IPS DF 19.7 (cell line): ENCODE results near the gene TCF23.
"Not testable (repeated sequence)": the region's sequence is repeated elsewhere in the genome, so short reads cannot be mapped to it uniquely, and the experiment has no call there.

Experiments
- DNase-seq: peaks from one replicate; pipeline ENCODE4 v3.0.0-alpha.2; 2013; ENCODE audit warnings: low read depth, low spot score

Gene TCF23

GRCh38 chr2:27148801-27149439, at the start of gene TCF23:
Gene TCF23 (plus strand): TSS chr2:27149004. CDS start chr2:27149134, 130 bp downstream.
- no peak for DNase-seq

- no peak for DNase-seq
These were observed 49.4 kb upstream of the TCF23 start for GRCh38 chr2:27099334-27099955.

GRCh38 chr2:27100036-27100435, 48.8 kb upstream of the TCF23 start:
- no peak for DNase-seq

- DNase-seq = no peak
These were observed 46.5 kb upstream of the TCF23 start for GRCh38 chr2:27102329-27102728.

GRCh38 chr2:27105981-27106380, 42.8 kb upstream of the TCF23 start:
- DNase-seq = no peak

- DNase-seq = no peak
These were observed 40.6 kb upstream of the TCF23 start for GRCh38 chr2:27108221-27108620.

GRCh38 chr2:27109083-27109482, 39.7 kb upstream of the TCF23 start:
- DNase-seq = no peak

GRCh38 chr2:27110603-27111352, 38.0 kb upstream of the TCF23 start:
- not testable (repeated sequence) for DNase-seq

- DNase-seq = not testable (repeated sequence)
These were observed 37.3 kb upstream of the TCF23 start for GRCh38 chr2:27111392-27112078.

- no peak for DNase-seq
These were observed 33.3 kb upstream of the TCF23 start for GRCh38 chr2:27115519-27115918.

- no peak for DNase-seq
These were observed 30.7 kb upstream of the TCF23 start for GRCh38 chr2:27117995-27118524.

GRCh38 chr2:27118525-27119329, 30.1 kb upstream of the TCF23 start, which contains the start of gene CGREF1:
Gene CGREF1 (minus strand): TSS chr2:27119128. CDS start chr2:27104366, 14,762 bp downstream.
- no peak for DNase-seq

GRCh38 chr2:27119330-27119670, 29.5 kb upstream of the TCF23 start:
- DNase-seq = not testable (repeated sequence)

GRCh38 chr2:27121906-27122305, 26.9 kb upstream of the TCF23 start:
- no peak for DNase-seq

- DNase-seq = no peak
These were observed 26.0 kb upstream of the TCF23 start for GRCh38 chr2:27122791-27123190.

GRCh38 chr2:27123302-27124150, 25.3 kb upstream of the TCF23 start, which contains the start of gene ABHD1:
Gene ABHD1 (plus strand): TSS chr2:27123815. CDS start chr2:27123949, 134 bp downstream.
- DNase-seq = no peak

- no peak for DNase-seq
These were observed 23.7 kb upstream of the TCF23 start for GRCh38 chr2:27125104-27125503.

GRCh38 chr2:27126252-27126710, 22.5 kb upstream of the TCF23 start:
- DNase-seq = no peak

GRCh38 chr2:27127883-27128667, 20.7 kb upstream of the TCF23 start:
- DNase-seq = no peak
